Stomach (tissue), 9 donors: Measurements from ENCODE around the gene MLNR. TPM values are rescaled to one million over a fixed set of nuclear protein-coding genes. Genes with fewer than 3 reads are reported as not detected.

ENCODE experiments used
- DNase-seq, 2 donors: peaks; one replicate each; pipeline versions ENCODE4 v3.0.0 to v3.0.0-alpha.2; 2013 to 2019
- H3K27ac ChIP-seq, 5 donors: fragments of 200-600 bp in 4 of 5; sonication (generic) in 4 of 5; one replicate each; pipeline ENCODE4 v1.5.1; 2013 to 2019; ENCODE audit warnings: mild to moderate bottlenecking in 1 of 5, moderate library complexity in 1 of 5
- H3K27me3 ChIP-seq, 3 donors: fragments of 200-600 bp; sonication (generic); one replicate each; pipeline ENCODE4 v1.5.1; 2017 to 2019; ENCODE audit warnings: mixed run types in 1 of 3
- H3K36me3 ChIP-seq, 4 donors: fragments of 200-600 bp; sonication (generic); 1 replicate in 3 of 4; 2 replicates in 1 of 4; pipeline ENCODE4 v1.5.1; 2016 to 2019
- H3K4me1 ChIP-seq, 4 donors: fragments of 200-600 bp; sonication (generic); one replicate each; pipeline ENCODE4 v1.5.1; 2016 to 2019
- H3K4me3 ChIP-seq, 4 donors: fragments of 200-600 bp; sonication (generic) in 3 of 4; one replicate each; pipeline ENCODE4 v1.5.1; 2016 to 2019; ENCODE audit warnings: mild to moderate bottlenecking in 1 of 4
- H3K9me3 ChIP-seq, 4 donors: fragments of 200-600 bp; sonication (generic); one replicate each; pipeline ENCODE4 v1.5.1; 2016 to 2019
- CTCF ChIP-seq, 7 experiments: fragments of 450-650 bp in 4 of 7; fragments of 200-600 bp in 3 of 7; sonication (generic) in 3 of 7; IDR thresholded peaks; one replicate each; pipeline ENCODE4 v1.5.1; 2016 to 2019; ENCODE audit warnings: antibody characterized with exemption in 7 of 7, control low read depth in 2 of 7, mild to moderate bottlenecking in 1 of 7
- EP300 ChIP-seq: sonication (generic); formaldehyde crosslinking; IDR thresholded peaks from one replicate; pipeline ENCODE4 v1.6.1; 2017; ENCODE audit warnings: antibody characterized with exemption
- POLR2A ChIP-seq, 4 donors: fragments of 450-650 bp; IDR thresholded peaks; one replicate each; pipeline ENCODE4 v1.6.1; 2016; ENCODE audit warnings: antibody characterized with exemption in 4 of 4, control low read depth in 2 of 4, mild to moderate bottlenecking in 1 of 4, moderate library complexity in 1 of 4
- POLR2AphosphoS5 ChIP-seq, 3 donors: sonication (generic); formaldehyde crosslinking; IDR thresholded peaks; one replicate each; pipeline ENCODE4 v1.6.1; 2016; ENCODE audit warnings: antibody characterized with exemption in 3 of 3
- WGBS, 5 donors: extraction: QIAGEN DNeasy Blood & Tissue Kit in 3 of 5; methylation state at CpG; one replicate each; pipeline versions ENCODE4 v1.1.5 to v1.1.7; 2013 to 2018; 5-methylcytosine and 5-hydroxymethylcytosine counted together
- intact Hi-C: fragments of 100-400 bp; cut with DNase I; formaldehyde crosslinking; loops from one replicate; pipeline ENCODE4 v1.15.1; 2023; ENCODE audit warnings: low total_unique reads
- polyA plus RNA-seq, 3 donors: library from polyadenylated mRNA; stranded (reverse); fragments of 200-250 nt; gene quantifications; one replicate each; pipeline ENCODE4 v1.2.3, GENCODE V29; 2013
- total RNA-seq, 5 donors: library from RNA; depleted of rRNA; stranded (reverse); fragments of >200 nt; gene quantifications; one replicate each; pipeline versions ENCODE4 v1.1.0 to v1.2.3, GENCODE V29; 2014 to 2016
- donor health status: healthy with polysubstance abuse.
- donor health status: Bipolar disorder and iron deficiency.
- donor health status: healthy.

The MLNR gene
- total and polyA plus RNA-seq, 8 donors = 0.08 to 2.4 (median 1.8) TPM; not detected in 5

- Histone ChIP-seq H3K4me1 (peaks cover 0 to 42% (median 16%) of the 10 kb centered on the region in 4 donors), H3K9me3 (no peaks in the 10 kb centered on the region), H3K4me3 (peak within 1 kb of the TSS; percentile 73 to 83 (median 78)), H3K27ac (peak within 1 kb of the TSS; percentile 81 to 94 (median 93)), H3K36me3 (peaks cover 0 to 6% (median 2%) of the 10 kb centered on the region in 4 donors), H3K27me3 (no peaks in the 10 kb centered on the region)
- WGBS, 5 donors = 0 to 1% (median 0%) methylated on average over 48 to 56 of the region's 56 CpGs
- intact Hi-C loops = no loop called here
- DNase-seq = peak; percentile 98 to 99
- TF ChIP-seq POLR2A (IDR thresholded peaks at IDR 0.05) = peak in 2 of 4 donors; percentile 56 to 78
- TF ChIP-seq EP300 = peak; percentile 56
- peak in 1 of 7 experiments; percentile 17 for TF ChIP-seq CTCF (IDR thresholded peaks at IDR 0.05)
- TF ChIP-seq POLR2AphosphoS5 (IDR thresholded peaks at IDR 0.05) = peak; percentile 97 to 98 (median 97)
Observed at GRCh38 chr13:49247643-49248621, 27.8 kb downstream of the MLNR start, which contains the start of gene CDADC1. TSS of gene CDADC1 (plus strand) at chr13:49247925. CDS start at chr13:49248038, 113 bp downstream.

DNA sequence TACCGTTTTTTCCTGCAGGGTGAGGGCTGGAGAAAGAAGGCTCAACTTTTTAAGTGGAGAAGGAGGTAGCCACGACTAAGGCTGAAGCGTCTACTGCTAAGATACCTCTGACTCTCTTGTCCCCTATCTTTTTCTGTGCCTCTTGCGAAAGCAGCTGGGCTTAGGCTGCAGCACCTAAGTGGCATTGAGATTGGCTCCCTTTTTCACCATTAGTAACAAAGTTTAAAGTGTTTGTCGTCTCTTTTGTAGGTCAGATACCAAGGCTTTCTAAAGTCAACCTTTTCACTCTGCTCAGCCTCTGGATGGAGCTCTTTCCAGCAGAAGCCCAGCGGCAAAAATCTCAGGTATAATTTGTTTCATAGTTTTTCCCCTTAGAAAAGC, 28.5 kb downstream of the MLNR start:
- TF ChIP-seq EP300 (no peak), POLR2A (IDR thresholded peaks at IDR 0.05) (no peak), POLR2AphosphoS5 (IDR thresholded peaks at IDR 0.05) (no peak), CTCF (IDR thresholded peaks at IDR 0.05) (no peak)
- Histone ChIP-seq H3K9me3 (no peaks in the 10 kb centered on the region), H3K27ac (peak overlapping the region; percentile 81 to 94 (median 93)), H3K36me3 (peaks cover 0 to 6% (median 2%) of the 10 kb centered on the region in 4 donors), H3K4me1 (peaks cover 0 to 42% (median 16%) of the 10 kb centered on the region in 4 donors), H3K27me3 (no peaks in the 10 kb centered on the region), H3K4me3 (peak overlapping the region; percentile 73 to 83 (median 78))
- WGBS, 5 donors = 2 to 7% (median 4%) methylated on average over 6 of the region's 6 CpGs
- intact Hi-C loops = no loop called here
- peak in 1 of 2 donors; percentile 33 for DNase-seq

GRCh38 chr13:49251326-49251725, 31.2 kb downstream of the MLNR start:
- WGBS, 5 donors = 74 to 85% (median 79%) methylated on average over 5 of the region's 5 CpGs
- Histone ChIP-seq H3K4me3 (no peak overlapping the region), H3K27me3 (no peaks in the 10 kb centered on the region), H3K36me3 (peaks cover 0 to 31% (median 22%) of the 10 kb centered on the region in 4 donors), H3K9me3 (no peaks in the 10 kb centered on the region), H3K4me1 (peaks cover 0 to 47% (median 16%) of the 10 kb centered on the region in 4 donors), H3K27ac (no peak overlapping the region)
- TF ChIP-seq POLR2AphosphoS5 (IDR thresholded peaks at IDR 0.05) (no peak), EP300 (no peak), CTCF (IDR thresholded peaks at IDR 0.05) (no peak), POLR2A (IDR thresholded peaks at IDR 0.05) (no peak)
- no peak for DNase-seq
- intact Hi-C loops = no loop called here

DNA sequence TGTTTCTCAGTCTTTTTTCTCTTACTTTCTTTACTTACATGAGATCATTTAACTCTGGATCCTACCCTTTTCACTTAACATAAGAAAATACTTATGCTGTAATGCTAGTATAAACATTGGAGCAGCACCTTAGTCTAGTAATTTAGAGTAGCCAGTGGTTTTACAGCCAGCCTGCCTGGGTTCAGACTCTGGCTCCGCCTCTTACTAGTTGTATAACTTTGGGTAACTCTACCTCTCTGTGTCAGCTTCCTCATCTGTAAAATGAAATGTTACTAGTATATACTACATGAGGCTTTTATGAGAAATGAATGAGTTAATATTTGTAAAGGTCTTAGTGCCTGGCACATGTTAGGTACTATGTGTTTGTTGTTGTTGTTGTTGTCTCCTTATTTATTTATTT, 33.2 kb downstream of the MLNR start:
- 93 to 100% (median 97%) methylated on average over 1 of the region's 1 CpG for WGBS, 5 donors
- H3K36me3 ChIP-seq = peaks cover 0 to 44% (median 31%) of the 10 kb centered on the region in 4 donors
- no peaks in the 10 kb centered on the region for H3K9me3 ChIP-seq
- no peaks in the 10 kb centered on the region for H3K27me3 ChIP-seq
- no peak overlapping the region for H3K4me3 ChIP-seq
- intact Hi-C loops = no loop called here
- DNase-seq = no peak
- no peak overlapping the region for H3K27ac ChIP-seq
- TF ChIP-seq POLR2AphosphoS5 (IDR thresholded peaks at IDR 0.05) (no peak), CTCF (IDR thresholded peaks at IDR 0.05) (no peak), EP300 (no peak), POLR2A (IDR thresholded peaks at IDR 0.05) (no peak)
- H3K4me1 ChIP-seq = peaks cover 0 to 42% (median 16%) of the 10 kb centered on the region in 4 donors
